Smooth muscle cell (in vitro differentiated cells): ENCODE measurements around the gene ARPIN. TPM values are rescaled to one million over a fixed set of nuclear protein-coding genes. Genes with fewer than 3 reads are reported as not detected.
"Not testable (repeated sequence)": the region's sequence is repeated elsewhere in the genome, so short reads cannot be mapped to it uniquely, and the experiment has no call there.

ENCODE experiments used
- DNase-seq: peaks from one replicate; lab custom pipeline; 2025; ENCODE audit not compliant: unreplicated experiment; lab: John Stamatoyannopoulos, UW
- H2AFZ ChIP-seq: fragments of 200-600 bp; sonication (generic); 2 replicates; pipeline ENCODE4 v1.6.0; 2016; ENCODE audit warnings: antibody characterized with exemption, low read depth, mild to moderate bottlenecking
- H3F3A ChIP-seq: fragments of 200-600 bp; sonication (generic); 2 replicates; pipeline ENCODE4 v1.6.0; 2017; ENCODE audit warnings: antibody characterized with exemption, low read depth
- H3K27ac ChIP-seq: fragments of 200-600 bp; sonication (generic); 2 replicates; pipeline ENCODE4 v1.5.1; 2016; ENCODE audit warnings: low read depth, mild to moderate bottlenecking
- H3K27me3 ChIP-seq: fragments of 200-600 bp; sonication (generic); 2 replicates; pipeline ENCODE4 v1.6.1; 2016; ENCODE audit warnings: low read depth, mild to moderate bottlenecking
- H3K36me3 ChIP-seq: fragments of 200-600 bp; sonication (generic); 2 replicates; pipeline ENCODE4 v1.5.1; 2016; ENCODE audit warnings: low read depth
- H3K4me1 ChIP-seq: fragments of 200-600 bp; sonication (generic); 2 replicates; pipeline ENCODE4 v1.5.1; 2016; ENCODE audit warnings: low read depth
- H3K4me2 ChIP-seq: fragments of 200-600 bp; sonication (generic); 2 replicates; pipeline ENCODE4 v1.6.0; 2016; ENCODE audit warnings: mild to moderate bottlenecking
- H3K4me3 ChIP-seq: fragments of 200-600 bp; sonication (generic); 2 replicates; pipeline ENCODE4 v1.5.1; 2016; ENCODE audit warnings: mild to moderate bottlenecking
- H3K79me2 ChIP-seq: fragments of 200-600 bp; sonication (generic); 2 replicates; pipeline ENCODE4 v1.6.0; 2016; ENCODE audit warnings: low read depth, mild to moderate bottlenecking
- H3K9ac ChIP-seq: fragments of 200-600 bp; sonication (generic); 2 replicates; pipeline ENCODE4 v1.6.0; 2016; ENCODE audit warnings: low read depth
- H3K9me3 ChIP-seq: fragments of 200-600 bp; sonication (generic); replicated peaks from 2 replicates; pipeline ENCODE4 v1.5.1; 2016; ENCODE audit warnings: low read depth
- H4K20me1 ChIP-seq: fragments of 200-600 bp; sonication (generic); 2 replicates; pipeline ENCODE4 v1.6.0; 2016; ENCODE audit warnings: low read depth
- WGBS: methylation state at CpG from one replicate; pipeline ENCODE4 v1.1.7; 2016; ENCODE audit warnings: low lambda C conversion rate; 5-methylcytosine and 5-hydroxymethylcytosine counted together
- polyA plus RNA-seq: library from polyadenylated mRNA; unstranded; fragments of >200 nt; fragmentation: Nextera tagmentation; extraction: Ambion mirVana; gene quantifications from 2 replicates; pipeline ENCODE4 v1.2.1, GENCODE V29; 2016
- total RNA-seq: library from RNA; depleted of rRNA; stranded (reverse); fragments of >200 nt; gene quantifications from 2 replicates; pipeline ENCODE4 v1.2.3, GENCODE V29; 2014
- TF ChIP-seq, protein P1 (sequence below): fragments of 200-600 bp; sonication (generic); IDR thresholded peaks from 2 replicates; pipeline ENCODE4 v1.5.1; 2017; ENCODE audit warnings: borderline replicate concordance, mild to moderate bottlenecking, antibody characterized with exemption; ENCODE audit not compliant: insufficient read depth, poor library complexity, severe bottlenecking

Gene ARPIN
- total and polyA plus RNA-seq, 2 experiments from 2014 or later, result 4.0 to 4.3 TPM

DNA sequence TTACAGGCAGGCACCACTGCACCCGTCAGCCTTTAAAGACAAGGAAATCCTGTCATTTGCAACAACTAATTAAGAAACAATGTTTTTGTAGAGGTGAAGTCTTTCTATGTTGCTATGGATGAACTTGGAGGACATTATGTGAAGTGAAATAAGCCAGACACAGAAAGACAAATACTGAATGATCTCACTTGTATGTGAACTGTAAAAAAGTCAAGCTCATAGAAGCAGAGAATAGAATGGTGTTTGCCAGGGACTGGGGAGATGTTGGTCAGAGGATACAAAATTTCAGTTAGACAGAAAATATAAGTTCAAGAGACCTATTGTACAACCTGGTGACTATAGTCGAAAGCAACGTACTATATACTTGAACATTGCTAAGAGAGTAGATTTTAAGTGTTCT is 27.2 kb upstream of the ARPIN start:
- H3K4me3 ChIP-seq, result no peak overlapping the region
- no peaks in the 10 kb centered on the region for H3K9me3 ChIP-seq
- H2AFZ ChIP-seq, result no peak overlapping the region
- TF ChIP-seq, protein P1, sequence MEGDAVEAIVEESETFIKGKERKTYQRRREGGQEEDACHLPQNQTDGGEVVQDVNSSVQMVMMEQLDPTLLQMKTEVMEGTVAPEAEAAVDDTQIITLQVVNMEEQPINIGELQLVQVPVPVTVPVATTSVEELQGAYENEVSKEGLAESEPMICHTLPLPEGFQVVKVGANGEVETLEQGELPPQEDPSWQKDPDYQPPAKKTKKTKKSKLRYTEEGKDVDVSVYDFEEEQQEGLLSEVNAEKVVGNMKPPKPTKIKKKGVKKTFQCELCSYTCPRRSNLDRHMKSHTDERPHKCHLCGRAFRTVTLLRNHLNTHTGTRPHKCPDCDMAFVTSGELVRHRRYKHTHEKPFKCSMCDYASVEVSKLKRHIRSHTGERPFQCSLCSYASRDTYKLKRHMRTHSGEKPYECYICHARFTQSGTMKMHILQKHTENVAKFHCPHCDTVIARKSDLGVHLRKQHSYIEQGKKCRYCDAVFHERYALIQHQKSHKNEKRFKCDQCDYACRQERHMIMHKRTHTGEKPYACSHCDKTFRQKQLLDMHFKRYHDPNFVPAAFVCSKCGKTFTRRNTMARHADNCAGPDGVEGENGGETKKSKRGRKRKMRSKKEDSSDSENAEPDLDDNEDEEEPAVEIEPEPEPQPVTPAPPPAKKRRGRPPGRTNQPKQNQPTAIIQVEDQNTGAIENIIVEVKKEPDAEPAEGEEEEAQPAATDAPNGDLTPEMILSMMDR, result no peak
- no peak overlapping the region for H3K9ac ChIP-seq
- no peak overlapping the region for H3K4me2 ChIP-seq
- no peaks in the 10 kb centered on the region for H3F3A ChIP-seq
- no peaks in the 10 kb centered on the region for H3K4me1 ChIP-seq
- H3K79me2 ChIP-seq, result no peaks in the 10 kb centered on the region
- DNase-seq, result no peak
- no peaks in the 10 kb centered on the region for H4K20me1 ChIP-seq
- H3K36me3 ChIP-seq, result no peaks in the 10 kb centered on the region
- WGBS, result 86% methylated on average over 3 of the region's 3 CpGs
- no peak overlapping the region for H3K27ac ChIP-seq
- H3K27me3 ChIP-seq, result no peaks in the 10 kb centered on the region

DNA sequence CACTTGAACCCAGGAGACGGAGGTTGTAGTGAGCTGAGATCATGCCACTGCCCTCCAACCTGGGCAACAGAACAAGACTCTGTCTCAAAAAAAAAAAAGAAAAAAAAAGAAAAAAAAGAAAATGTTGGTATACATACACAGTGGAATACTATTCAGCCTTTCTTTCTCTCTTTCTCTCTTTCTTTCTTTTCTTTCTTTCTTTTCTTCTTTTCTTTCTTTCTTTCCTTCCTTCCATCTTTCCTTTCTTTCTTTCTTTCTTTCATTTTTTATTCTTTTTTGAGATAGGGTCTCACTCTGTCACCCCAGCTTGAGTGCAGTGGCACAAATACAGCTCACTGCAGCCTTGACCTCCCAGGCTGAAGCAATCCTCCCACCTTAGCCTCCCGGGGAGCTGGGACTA is 26.6 kb upstream of the ARPIN start:
- not testable (repeated sequence) for H2AFZ ChIP-seq, H3K4me3 ChIP-seq, H3K27me3 ChIP-seq, DNase-seq, H3K4me2 ChIP-seq, H3K27ac ChIP-seq, H3K9ac ChIP-seq, H3K79me2 ChIP-seq, H4K20me1 ChIP-seq, H3K9me3 ChIP-seq, H3F3A ChIP-seq, H3K36me3 ChIP-seq, H3K4me1 ChIP-seq
- 98% methylated on average over 2 of the region's 2 CpGs for WGBS

DNA sequence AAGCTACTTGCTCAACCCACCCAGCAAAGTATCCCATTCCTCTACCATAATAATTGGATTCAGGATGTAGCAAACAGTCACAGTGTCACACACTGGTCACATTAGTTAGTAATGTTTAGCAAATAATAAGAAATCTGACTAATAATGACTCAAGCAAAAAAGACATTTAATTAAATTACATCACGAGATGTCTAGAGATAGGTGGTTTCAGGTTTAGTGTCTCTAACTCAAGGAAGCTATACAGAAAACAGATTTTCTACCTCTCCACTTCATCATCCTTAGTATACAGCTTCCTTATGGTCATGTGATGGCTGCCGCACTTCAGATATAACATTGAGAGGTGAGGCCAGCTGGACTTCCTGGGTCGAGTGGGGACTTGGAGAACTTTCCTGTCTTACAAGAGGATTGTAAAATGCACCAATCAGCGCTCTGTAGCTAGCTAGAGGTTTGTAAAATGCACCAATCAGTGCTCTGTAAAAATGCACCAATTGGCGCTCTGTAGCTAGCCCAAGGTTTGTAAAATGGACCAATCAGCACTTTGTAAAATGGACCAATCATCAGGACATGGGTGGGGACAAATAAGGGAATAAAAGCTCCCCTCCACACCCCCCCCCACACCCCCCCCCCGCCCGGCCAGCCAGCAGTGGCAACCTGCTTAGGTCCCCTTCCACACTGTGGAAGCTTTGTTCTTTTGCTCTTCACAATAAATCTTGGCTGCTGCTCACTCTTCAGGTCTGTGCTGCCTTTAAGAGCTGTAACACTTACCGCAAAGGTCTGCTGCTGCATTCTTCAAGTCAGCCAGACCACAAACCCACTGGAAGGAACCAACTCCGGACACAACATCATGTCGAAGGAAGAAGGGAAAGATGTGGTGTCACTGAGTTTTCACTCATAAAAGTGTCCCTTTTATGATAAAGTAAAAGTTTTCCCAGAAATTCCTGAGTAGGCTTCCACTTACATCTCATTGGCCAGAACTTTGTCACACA is 24.9 kb upstream of the ARPIN start:
- no peaks in the 10 kb centered on the region for H3K79me2 ChIP-seq
- H3K9me3 ChIP-seq, result no peaks in the 10 kb centered on the region
- H3K4me3 ChIP-seq, result no peak overlapping the region
- no peaks in the 10 kb centered on the region for H4K20me1 ChIP-seq
- DNase-seq, result no peak
- H3K27me3 ChIP-seq, result no peaks in the 10 kb centered on the region
- no peak overlapping the region for H3K27ac ChIP-seq
- H3K4me1 ChIP-seq, result no peaks in the 10 kb centered on the region
- WGBS, result 85% methylated on average over 10 of the region's 10 CpGs
- no peak overlapping the region for H2AFZ ChIP-seq
- H3F3A ChIP-seq, result no peaks in the 10 kb centered on the region
- H3K36me3 ChIP-seq, result no peaks in the 10 kb centered on the region
- H3K4me2 ChIP-seq, result no peak overlapping the region
- TF ChIP-seq, protein P1, result no peak
- H3K9ac ChIP-seq, result no peak overlapping the region

DNA sequence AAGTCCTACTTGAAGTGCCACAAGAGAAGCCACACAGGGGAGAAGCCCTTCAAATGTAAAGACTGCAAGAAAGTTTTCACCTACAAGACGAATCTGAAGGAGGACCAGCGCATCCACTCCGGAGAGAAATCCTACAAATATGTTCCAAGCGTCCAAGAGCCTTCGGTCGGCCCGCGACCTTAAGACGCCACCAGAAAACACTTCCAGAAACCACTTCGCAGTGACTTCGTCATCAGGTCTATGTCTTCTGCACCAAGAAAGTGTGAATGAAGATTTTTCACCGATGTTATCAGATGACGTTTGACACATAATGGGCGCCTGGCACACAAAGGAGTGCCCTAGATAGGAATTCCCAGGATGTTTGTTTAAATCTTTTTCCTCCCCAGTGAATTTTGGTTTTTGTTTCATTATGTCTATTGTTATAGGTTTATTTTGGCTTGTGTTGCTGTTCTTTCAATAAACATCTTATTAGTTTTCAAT is 24.1 kb upstream of the ARPIN start:
- Histone ChIP-seq H4K20me1 (no peaks in the 10 kb centered on the region), H3K79me2 (no peaks in the 10 kb centered on the region), H3K9me3 (no peaks in the 10 kb centered on the region), H3K9ac (no peak overlapping the region), H2AFZ (no peak overlapping the region), H3K27ac (no peak overlapping the region), H3K4me1 (no peaks in the 10 kb centered on the region), H3K4me3 (no peak overlapping the region), H3K27me3 (no peaks in the 10 kb centered on the region), H3F3A (no peaks in the 10 kb centered on the region), H3K36me3 (no peaks in the 10 kb centered on the region), H3K4me2 (no peak overlapping the region)
- TF ChIP-seq, protein P1, result no peak
- no peak for DNase-seq
- 95% methylated on average over 14 of the region's 14 CpGs for WGBS
